ENCODE measurements around the gene DKK3.

- TF ChIP-seq CSDC2 (CRISPR knock-in tag; IDR thresholded peaks at IDR 0.05) = no peak
- TF ChIP-seq, protein P1, sequence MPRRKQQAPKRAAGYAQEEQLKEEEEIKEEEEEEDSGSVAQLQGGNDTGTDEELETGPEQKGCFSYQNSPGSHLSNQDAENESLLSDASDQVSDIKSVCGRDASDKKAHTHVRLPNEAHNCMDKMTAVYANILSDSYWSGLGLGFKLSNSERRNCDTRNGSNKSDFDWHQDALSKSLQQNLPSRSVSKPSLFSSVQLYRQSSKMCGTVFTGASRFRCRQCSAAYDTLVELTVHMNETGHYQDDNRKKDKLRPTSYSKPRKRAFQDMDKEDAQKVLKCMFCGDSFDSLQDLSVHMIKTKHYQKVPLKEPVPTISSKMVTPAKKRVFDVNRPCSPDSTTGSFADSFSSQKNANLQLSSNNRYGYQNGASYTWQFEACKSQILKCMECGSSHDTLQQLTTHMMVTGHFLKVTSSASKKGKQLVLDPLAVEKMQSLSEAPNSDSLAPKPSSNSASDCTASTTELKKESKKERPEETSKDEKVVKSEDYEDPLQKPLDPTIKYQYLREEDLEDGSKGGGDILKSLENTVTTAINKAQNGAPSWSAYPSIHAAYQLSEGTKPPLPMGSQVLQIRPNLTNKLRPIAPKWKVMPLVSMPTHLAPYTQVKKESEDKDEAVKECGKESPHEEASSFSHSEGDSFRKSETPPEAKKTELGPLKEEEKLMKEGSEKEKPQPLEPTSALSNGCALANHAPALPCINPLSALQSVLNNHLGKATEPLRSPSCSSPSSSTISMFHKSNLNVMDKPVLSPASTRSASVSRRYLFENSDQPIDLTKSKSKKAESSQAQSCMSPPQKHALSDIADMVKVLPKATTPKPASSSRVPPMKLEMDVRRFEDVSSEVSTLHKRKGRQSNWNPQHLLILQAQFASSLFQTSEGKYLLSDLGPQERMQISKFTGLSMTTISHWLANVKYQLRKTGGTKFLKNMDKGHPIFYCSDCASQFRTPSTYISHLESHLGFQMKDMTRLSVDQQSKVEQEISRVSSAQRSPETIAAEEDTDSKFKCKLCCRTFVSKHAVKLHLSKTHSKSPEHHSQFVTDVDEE (CRISPR knock-in tag; IDR thresholded peaks at IDR 0.05) = no peak
Measured at GRCh38 chr11:12009617-12010321, 1.3 kb upstream of the DKK3 start.

Measured in SK-N-SH treated with all-trans-retinoic acid at 6 μM for 48 hours (cell line).